Spinal cord (tissue), 10 donors: ENCODE measurements around the gene RGS7. TPM values are rescaled to one million over a fixed set of nuclear protein-coding genes. Genes with fewer than 3 reads are reported as not detected.

Experiments used
- DNase-seq, 6 donors: peaks; one replicate each; pipeline versions ENCODE4 v3.0.0 to v3.0.0-alpha.2; 2013 to 2015; ENCODE audit warnings: low spot score in 6 of 6, low read depth in 4 of 6
- H3K27ac ChIP-seq: one replicate; pipeline ENCODE4 v1.5.1; 2013; ENCODE audit warnings: low read depth, low read length, control low read depth
- H3K27me3 ChIP-seq: one replicate; pipeline ENCODE4 v1.6.1; 2013; ENCODE audit warnings: low read length; ENCODE audit not compliant: control insufficient read depth, insufficient read depth
- H3K36me3 ChIP-seq: one replicate; pipeline ENCODE4 v1.6.1; 2013; ENCODE audit warnings: low read length; ENCODE audit not compliant: control insufficient read depth, insufficient read depth
- H3K4me1 ChIP-seq: one replicate; pipeline ENCODE4 v1.6.1; 2013; ENCODE audit warnings: low read length; ENCODE audit not compliant: control insufficient read depth, insufficient read depth
- H3K4me3 ChIP-seq: one replicate; pipeline ENCODE4 v1.5.1; 2013; ENCODE audit warnings: low read depth, low read length, control low read depth
- H3K9me3 ChIP-seq: one replicate; pipeline ENCODE4 v1.6.1; 2013; ENCODE audit warnings: low read length; ENCODE audit not compliant: control insufficient read depth, insufficient read depth
- WGBS: methylation state at CpG from one replicate; pipeline ENCODE4 v1.1.5; 2013; ENCODE audit warnings: missing lambda C conversion rate; ENCODE audit not compliant: insufficient coverage; 5-methylcytosine and 5-hydroxymethylcytosine counted together
- polyA plus RNA-seq, 2 donors: library from polyadenylated mRNA; unstranded; fragments of 120-200 nt; gene quantifications; one replicate each; pipeline ENCODE4 v1.2.1, GENCODE V29; 2013; ENCODE audit not compliant: insufficient read length in 2 of 2
- total RNA-seq, 2 donors: library from RNA; depleted of rRNA in 1 of 2; stranded (reverse); fragments of 120-200 nt in 1 of 2; fragments of >200 nt in 1 of 2; gene quantifications; one replicate each; pipeline versions ENCODE4 v1.2.3 to v1.2.4, GENCODE V29; 2013 to 2014
- donor health status: healthy.

Gene RGS7
- total and polyA plus RNA-seq, 4 donors = 9.5 to 44.1 (median 31.3) TPM

DNA sequence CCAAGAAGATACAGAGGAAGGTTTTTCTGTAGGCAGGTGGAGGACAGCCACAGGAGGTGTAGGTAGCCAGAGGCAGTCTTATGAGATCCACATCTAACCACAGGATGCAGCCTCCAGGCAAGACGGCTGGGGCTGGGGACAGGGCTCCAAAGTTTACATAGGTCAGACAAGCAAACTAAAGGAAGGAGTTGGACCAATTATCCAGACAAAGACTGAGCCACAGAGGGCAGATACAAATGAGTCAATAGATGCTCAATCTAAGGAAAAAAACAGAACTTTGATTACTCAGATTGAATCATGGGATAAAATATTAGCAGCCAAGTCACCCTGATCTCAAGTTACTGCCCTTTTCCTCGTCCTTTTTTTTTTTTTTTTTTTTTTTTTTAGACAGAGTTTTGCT lies 91.6 kb downstream of the RGS7 start:
- no CpG with 5 or more reads among the region's 2 CpGs for WGBS
- Histone ChIP-seq H3K27ac (no peak overlapping the region), H3K4me3 (no peak overlapping the region)

GRCh38 chr1:241263346-241263745 lies 93.7 kb downstream of the RGS7 start:
- DNase-seq = no peak
- no CpG with 5 or more reads among the region's 3 CpGs for WGBS
- H3K27me3 ChIP-seq = no peaks in the 10 kb centered on the region
- no peaks in the 10 kb centered on the region for H3K9me3 ChIP-seq
- H3K36me3 ChIP-seq = no peaks in the 10 kb centered on the region
- H3K4me1 ChIP-seq = no peaks in the 10 kb centered on the region
- H3K4me3 ChIP-seq = no peak overlapping the region
- no peak overlapping the region for H3K27ac ChIP-seq

More for the DNA sequence above, 91.6 kb downstream of the RGS7 start:
- Histone ChIP-seq H3K9me3 (no peaks in the 10 kb centered on the region), H3K4me1 (no peaks in the 10 kb centered on the region), H3K27me3 (no peaks in the 10 kb centered on the region), H3K36me3 (no peaks in the 10 kb centered on the region)
- no peak for DNase-seq

DNA sequence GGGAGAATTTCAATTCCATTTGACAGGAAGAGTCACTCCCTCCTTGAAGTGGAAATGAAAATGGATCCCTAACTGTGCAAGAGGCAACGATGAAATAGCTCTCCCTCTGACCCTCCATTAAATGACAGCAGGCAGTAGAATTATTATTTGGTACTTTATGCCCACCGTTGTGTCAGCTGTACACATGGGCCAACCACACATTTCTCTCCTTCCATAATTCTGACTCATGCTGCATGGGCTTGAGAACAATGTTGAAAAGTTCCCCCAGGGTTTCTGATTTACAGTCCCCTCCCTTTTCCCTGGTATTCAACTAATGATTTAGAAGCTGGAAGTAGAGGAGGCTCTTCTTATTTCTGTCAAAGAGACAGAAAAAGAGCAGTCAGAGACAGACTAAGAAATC lies 103.5 kb downstream of the RGS7 start:
- no CpG with 5 or more reads among the region's 2 CpGs for WGBS
- H3K27ac ChIP-seq = no peak overlapping the region
- H3K4me1 ChIP-seq = no peaks in the 10 kb centered on the region

GRCh38 chr1:241250465-241250864 lies 106.5 kb downstream of the RGS7 start:
- DNase-seq = no peak
- H3K4me3 ChIP-seq = no peak overlapping the region
- H3K27ac ChIP-seq = no peak overlapping the region
- H3K27me3 ChIP-seq = no peaks in the 10 kb centered on the region
- H3K36me3 ChIP-seq = no peaks in the 10 kb centered on the region
- no CpG with 5 or more reads among the region's 1 CpG for WGBS
- peaks cover 2% of the 10 kb centered on the region for H3K9me3 ChIP-seq
- H3K4me1 ChIP-seq = no peaks in the 10 kb centered on the region

More for the DNA sequence above, 103.5 kb downstream of the RGS7 start:
- H3K36me3 ChIP-seq = no peaks in the 10 kb centered on the region
- peaks cover 1% of the 10 kb centered on the region for H3K9me3 ChIP-seq
- no peaks in the 10 kb centered on the region for H3K27me3 ChIP-seq
- no peak overlapping the region for H3K4me3 ChIP-seq
- DNase-seq = no peak

DNA sequence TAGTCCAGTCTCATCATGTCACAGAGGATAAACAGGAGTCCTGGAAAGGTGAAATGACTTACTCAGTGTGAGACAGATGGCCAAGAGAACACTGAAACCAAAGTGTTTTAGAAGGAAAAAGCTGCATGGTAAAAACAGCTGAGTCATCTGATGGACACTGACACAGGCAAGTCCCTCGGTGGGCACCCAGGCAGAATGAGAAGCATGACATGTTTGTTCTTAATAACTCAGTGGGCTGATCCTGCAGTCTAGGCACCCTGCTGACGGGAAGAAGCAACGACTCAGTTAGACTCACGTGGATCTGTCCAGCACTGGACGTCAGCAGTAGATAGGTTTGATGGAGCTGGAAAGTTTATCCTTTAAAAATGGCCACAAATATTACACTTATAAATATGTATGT lies 116.9 kb downstream of the RGS7 start:
- no peaks in the 10 kb centered on the region for H3K36me3 ChIP-seq
- H3K9me3 ChIP-seq = no peaks in the 10 kb centered on the region
- H3K4me3 ChIP-seq = no peak overlapping the region
- H3K4me1 ChIP-seq = no peaks in the 10 kb centered on the region
- no peaks in the 10 kb centered on the region for H3K27me3 ChIP-seq
- 57% methylated on average over 2 of the region's 5 CpGs for WGBS
- H3K27ac ChIP-seq = no peak overlapping the region
- no peak for DNase-seq

DNA sequence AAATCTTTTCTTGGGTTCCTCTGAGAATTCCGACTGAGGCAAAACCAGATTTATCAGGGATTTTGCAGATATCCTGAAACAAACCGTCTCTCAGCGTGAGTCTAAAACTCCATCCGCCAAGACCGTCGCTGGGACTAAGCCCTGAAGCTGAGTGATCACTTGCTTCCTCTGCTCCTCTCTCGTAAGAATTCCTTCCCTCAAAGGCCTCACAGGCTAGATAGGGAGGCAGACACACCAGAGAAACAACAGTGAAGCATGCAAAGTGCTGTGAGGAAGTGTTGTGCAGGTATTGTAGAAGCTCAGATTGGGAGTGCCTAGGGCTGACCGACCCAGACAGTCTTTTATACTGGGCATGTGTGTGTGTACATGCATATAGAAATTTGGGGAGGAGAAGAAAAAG lies 119.1 kb downstream of the RGS7 start:
- H3K9me3 ChIP-seq = no peaks in the 10 kb centered on the region
- 81% methylated on average over 2 of the region's 8 CpGs for WGBS
- H3K4me1 ChIP-seq = no peaks in the 10 kb centered on the region
- H3K27ac ChIP-seq = no peak overlapping the region
- no peak overlapping the region for H3K4me3 ChIP-seq
- DNase-seq = no peak
- no peaks in the 10 kb centered on the region for H3K36me3 ChIP-seq
- no peaks in the 10 kb centered on the region for H3K27me3 ChIP-seq

DNA sequence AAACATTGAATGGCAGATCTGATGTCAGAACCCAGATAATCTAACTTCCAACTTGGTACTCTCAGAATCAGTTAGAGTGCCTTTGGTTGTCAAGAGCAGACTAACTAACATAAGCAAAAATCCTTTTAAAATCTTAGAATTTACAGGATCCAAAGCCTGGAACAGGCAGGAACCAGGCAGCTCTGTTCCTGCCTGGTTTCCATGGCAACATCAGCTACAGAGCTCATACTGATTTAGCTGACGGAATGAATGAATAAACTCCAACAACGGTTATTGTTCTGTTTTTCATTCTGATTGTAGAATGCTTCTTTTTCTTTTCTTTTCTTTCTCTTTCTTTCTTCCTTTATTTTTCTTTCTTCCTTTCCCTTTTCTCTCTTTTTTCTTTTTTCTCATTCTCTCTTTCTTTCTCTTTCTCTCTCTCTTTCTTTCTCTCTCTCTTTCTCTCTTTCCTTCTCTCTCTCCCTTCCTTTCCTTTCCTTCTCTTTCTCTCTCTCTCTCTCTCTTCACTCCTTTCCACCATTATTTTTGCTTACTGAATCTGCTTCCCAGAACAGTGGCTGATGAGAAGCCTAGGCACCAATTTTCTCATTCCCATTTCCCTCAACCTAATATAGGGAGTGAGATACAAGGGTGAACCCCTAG lies 121.6 kb downstream of the RGS7 start:
- no peaks in the 10 kb centered on the region for H3K27me3 ChIP-seq
- H3K36me3 ChIP-seq = no peaks in the 10 kb centered on the region
- H3K4me1 ChIP-seq = no peaks in the 10 kb centered on the region
- H3K27ac ChIP-seq = peak overlapping the region; percentile 57
- WGBS = no CpG with 5 or more reads among the region's 2 CpGs
- DNase-seq = peak; percentile 36 to 94 (median 68)
- H3K4me3 ChIP-seq = no peak overlapping the region
- H3K9me3 ChIP-seq = no peaks in the 10 kb centered on the region

DNA sequence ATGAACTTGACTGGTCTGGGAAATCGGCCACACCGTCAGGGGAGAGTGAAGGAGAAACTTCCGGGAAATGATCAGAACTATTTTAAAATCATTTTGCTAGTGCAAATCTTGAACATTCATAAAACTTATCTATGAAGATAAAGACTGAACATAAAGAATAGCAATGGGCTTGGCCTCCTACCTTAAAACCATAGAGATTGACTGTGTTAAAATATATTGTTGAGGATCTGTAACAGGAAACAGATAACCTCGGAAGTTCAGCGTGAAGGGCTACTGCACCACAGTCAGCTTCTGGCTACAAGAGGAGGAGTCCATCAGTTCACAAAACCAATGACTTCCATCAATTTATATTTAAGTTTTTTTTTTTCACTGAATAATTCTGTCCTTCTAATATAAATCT lies 127.3 kb downstream of the RGS7 start:
- Histone ChIP-seq H3K9me3 (no peaks in the 10 kb centered on the region), H3K36me3 (no peaks in the 10 kb centered on the region), H3K4me3 (no peak overlapping the region), H3K27ac (no peak overlapping the region), H3K27me3 (no peaks in the 10 kb centered on the region), H3K4me1 (no peaks in the 10 kb centered on the region)
- DNase-seq = no peak
- WGBS = no CpG with 5 or more reads among the region's 5 CpGs

DNA sequence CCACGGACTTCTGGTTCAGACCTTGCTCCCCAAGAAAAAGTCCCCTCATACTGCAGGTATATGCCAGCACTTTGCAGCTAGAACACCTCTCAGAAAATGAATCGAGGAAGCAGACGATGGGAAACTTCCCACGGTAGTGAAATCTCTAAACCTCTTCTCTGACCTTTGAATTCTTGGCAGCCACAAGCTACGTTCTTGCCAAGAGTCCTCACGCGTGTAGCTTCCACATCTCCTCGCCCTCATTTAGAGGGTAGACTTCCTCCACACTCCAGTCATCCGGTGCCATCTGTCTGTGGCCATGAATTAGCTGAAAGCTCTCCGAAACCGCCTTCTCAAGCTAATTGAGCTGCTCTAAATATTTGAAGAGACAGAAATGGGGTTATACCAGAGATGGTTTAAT lies 127.8 kb downstream of the RGS7 start:
- no peaks in the 10 kb centered on the region for H3K36me3 ChIP-seq
- H3K4me1 ChIP-seq = no peaks in the 10 kb centered on the region
- H3K27ac ChIP-seq = no peak overlapping the region
- 38% methylated on average over 8 of the region's 11 CpGs for WGBS
- no peak overlapping the region for H3K4me3 ChIP-seq
- DNase-seq = peak in 2 of 6 donors; percentile 48 to 66
- no peaks in the 10 kb centered on the region for H3K27me3 ChIP-seq
- no peaks in the 10 kb centered on the region for H3K9me3 ChIP-seq

GRCh38 chr1:241228339-241228738 lies 128.7 kb downstream of the RGS7 start:
- no peaks in the 10 kb centered on the region for H3K27me3 ChIP-seq
- WGBS = no CpG with 5 or more reads among the region's 4 CpGs

More at GRCh38 chr1:241228339-241228738, 128.7 kb downstream of the RGS7 start:
- Histone ChIP-seq H3K27ac (no peak overlapping the region), H3K9me3 (no peaks in the 10 kb centered on the region), H3K36me3 (no peaks in the 10 kb centered on the region), H3K4me1 (no peaks in the 10 kb centered on the region), H3K4me3 (no peak overlapping the region)
- DNase-seq = no peak
